ENCODE measurements around the gene EPG5.

DNA sequence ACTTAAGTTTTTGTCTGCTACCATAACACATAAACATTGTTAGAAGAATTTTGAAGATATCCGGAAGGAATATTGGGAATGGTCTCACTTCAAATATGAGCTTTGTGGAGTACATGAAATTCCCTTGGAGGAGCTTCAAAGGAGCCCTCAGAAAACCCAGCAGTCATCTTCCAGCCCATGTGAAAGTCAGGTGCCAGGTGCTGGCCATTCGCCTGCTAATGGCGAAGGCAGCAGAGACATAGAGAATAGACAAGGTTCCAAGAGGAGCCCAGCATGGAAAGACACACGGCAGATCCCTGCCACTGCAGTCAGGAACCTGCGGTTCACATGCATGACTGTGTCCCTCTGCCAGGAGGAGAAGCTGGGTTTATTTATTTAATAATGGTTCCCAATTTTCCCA is 40.0 kb upstream of the EPG5 start:
- no peak for TF ChIP-seq CTCF (IDR thresholded peaks at IDR 0.05; ENCODE audit: low read depth, low read length, missing input control)
- TF ChIP-seq, protein P1, sequence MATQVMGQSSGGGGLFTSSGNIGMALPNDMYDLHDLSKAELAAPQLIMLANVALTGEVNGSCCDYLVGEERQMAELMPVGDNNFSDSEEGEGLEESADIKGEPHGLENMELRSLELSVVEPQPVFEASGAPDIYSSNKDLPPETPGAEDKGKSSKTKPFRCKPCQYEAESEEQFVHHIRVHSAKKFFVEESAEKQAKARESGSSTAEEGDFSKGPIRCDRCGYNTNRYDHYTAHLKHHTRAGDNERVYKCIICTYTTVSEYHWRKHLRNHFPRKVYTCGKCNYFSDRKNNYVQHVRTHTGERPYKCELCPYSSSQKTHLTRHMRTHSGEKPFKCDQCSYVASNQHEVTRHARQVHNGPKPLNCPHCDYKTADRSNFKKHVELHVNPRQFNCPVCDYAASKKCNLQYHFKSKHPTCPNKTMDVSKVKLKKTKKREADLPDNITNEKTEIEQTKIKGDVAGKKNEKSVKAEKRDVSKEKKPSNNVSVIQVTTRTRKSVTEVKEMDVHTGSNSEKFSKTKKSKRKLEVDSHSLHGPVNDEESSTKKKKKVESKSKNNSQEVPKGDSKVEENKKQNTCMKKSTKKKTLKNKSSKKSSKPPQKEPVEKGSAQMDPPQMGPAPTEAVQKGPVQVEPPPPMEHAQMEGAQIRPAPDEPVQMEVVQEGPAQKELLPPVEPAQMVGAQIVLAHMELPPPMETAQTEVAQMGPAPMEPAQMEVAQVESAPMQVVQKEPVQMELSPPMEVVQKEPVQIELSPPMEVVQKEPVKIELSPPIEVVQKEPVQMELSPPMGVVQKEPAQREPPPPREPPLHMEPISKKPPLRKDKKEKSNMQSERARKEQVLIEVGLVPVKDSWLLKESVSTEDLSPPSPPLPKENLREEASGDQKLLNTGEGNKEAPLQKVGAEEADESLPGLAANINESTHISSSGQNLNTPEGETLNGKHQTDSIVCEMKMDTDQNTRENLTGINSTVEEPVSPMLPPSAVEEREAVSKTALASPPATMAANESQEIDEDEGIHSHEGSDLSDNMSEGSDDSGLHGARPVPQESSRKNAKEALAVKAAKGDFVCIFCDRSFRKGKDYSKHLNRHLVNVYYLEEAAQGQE (IDR thresholded peaks at IDR 0.05), result no peak
- TF ChIP-seq MAX (IDR thresholded peaks at IDR 0.05), result no peak
- TF ChIP-seq TAF1 (conservative IDR thresholded peaks at IDR 0.05), result no peak
- TF ChIP-seq EGR1 (IDR thresholded peaks at IDR 0.05; ENCODE audit: low read depth in 2 of 2), result no peak
- TF ChIP-seq GABPA (IDR thresholded peaks at IDR 0.05 in 1 of 2, conservative IDR thresholded peaks at IDR 0.05 in 1 of 2), result no peak
- no peak for TF ChIP-seq RAD21 (IDR thresholded peaks at IDR 0.05)
- no peak for TF ChIP-seq YY1 (IDR thresholded peaks at IDR 0.05)
